T-helper 1 cell treated with Interleukin-12 subunit alpha and Interleukin-12 subunit beta and Interleukin-4 antibody, amounts not matched to agents 30 μg/mL and 1 μg/mL, for 36 hours (primary cell): ENCODE measurements around the gene LAMB3.

ENCODE experiments used
- H3K27ac Mint-ChIP-seq: one replicate; pipeline ENCODE4 v1.8.0; 2021; ENCODE audit warnings: mild to moderate bottlenecking, mixed read lengths
- H3K27me3 Mint-ChIP-seq: one replicate; pipeline ENCODE4 v1.8.0; 2021; ENCODE audit warnings: low read depth, mixed read lengths
- H3K36me3 Mint-ChIP-seq: one replicate; pipeline ENCODE4 v1.8.0; 2021; ENCODE audit warnings: low read depth, mixed read lengths
- H3K4me1 Mint-ChIP-seq: one replicate; pipeline ENCODE4 v1.8.0; 2021; ENCODE audit warnings: low read depth, mixed read lengths
- H3K4me3 Mint-ChIP-seq: one replicate; pipeline ENCODE4 v1.8.0; 2021; ENCODE audit warnings: mild to moderate bottlenecking, moderate library complexity, mixed read lengths
- H3K9me3 Mint-ChIP-seq: one replicate; pipeline ENCODE4 v1.8.0; 2021; ENCODE audit warnings: mixed read lengths

Gene LAMB3

GRCh38 chr1:209567698-209568175 lies 84.5 kb downstream of the LAMB3 start:
- no peaks in the 10 kb centered on the region for H3K36me3 Mint-ChIP-seq
- peaks cover 18% of the 10 kb centered on the region for H3K4me1 Mint-ChIP-seq
- no peak overlapping the region for H3K4me3 Mint-ChIP-seq
- no peaks in the 10 kb centered on the region for H3K9me3 Mint-ChIP-seq
- peaks cover 51% of the 10 kb centered on the region for H3K27me3 Mint-ChIP-seq
- no peak overlapping the region for H3K27ac Mint-ChIP-seq

GRCh38 chr1:209565759-209566678 lies 86.2 kb downstream of the LAMB3 start:
- Mint-ChIP-seq H3K4me3 (no peak overlapping the region), H3K27me3 (peaks cover 52% of the 10 kb centered on the region), H3K9me3 (no peaks in the 10 kb centered on the region), H3K27ac (no peak overlapping the region), H3K36me3 (no peaks in the 10 kb centered on the region), H3K4me1 (peaks cover 18% of the 10 kb centered on the region)
